NB4 (cell line): Measurements from ENCODE around the gene IFI27L2.
"Not testable (repeated sequence)": the region's sequence is repeated elsewhere in the genome, so short reads cannot be mapped to it uniquely, and the experiment has no call there.

Experiments used
- DNase-seq: peaks from one replicate; pipeline ENCODE4 v3.0.0; 2010; ENCODE audit warnings: low read depth
- H3K4me3 ChIP-seq: one replicate; pipeline ENCODE4 v1.5.1; 2011; ENCODE audit warnings: mild to moderate bottlenecking, low read depth, low read length, moderate library complexity
- MYC ChIP-seq: IDR thresholded peaks from 2 replicates; pipeline ENCODE4 v1.6.1; 2011; ENCODE audit warnings: low read depth, low read length
- POLR2A ChIP-seq: IDR thresholded peaks from 2 replicates; pipeline ENCODE4 v1.6.1; 2011; ENCODE audit warnings: mild to moderate bottlenecking; ENCODE audit not compliant: insufficient read length; ENCODE audit errors: extremely low read depth
- TF ChIP-seq, protein P1 (sequence below): IDR thresholded peaks from 2 replicates; pipeline ENCODE4 v1.6.1; 2011; ENCODE audit warnings: low read depth, low read length
- TF ChIP-seq, protein P2 (sequence below): IDR thresholded peaks from one replicate; pipeline ENCODE4 v1.5.1; 2012; ENCODE audit warnings: low read depth, low read length

IFI27L2 gene

DNA sequence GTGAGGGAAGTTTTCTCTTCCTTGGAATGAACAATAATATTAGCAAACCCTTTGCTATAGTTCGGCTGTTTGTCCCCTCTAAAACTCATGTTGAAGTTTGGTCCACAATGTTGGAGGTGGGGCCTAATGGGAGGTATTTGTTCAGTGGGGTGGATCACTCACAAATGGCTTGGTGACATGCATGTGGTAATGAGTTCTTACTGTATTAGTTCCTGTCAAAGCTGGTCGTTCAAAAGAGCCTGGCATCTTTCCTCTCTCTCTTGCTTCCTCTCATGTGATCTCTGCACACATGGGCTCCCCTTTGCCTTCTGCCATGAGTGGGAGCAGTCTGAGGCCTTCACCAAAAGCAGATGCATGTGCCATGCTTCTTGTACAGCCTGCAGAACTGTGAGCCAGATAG, 31.7 kb upstream of the IFI27L2 start:
- TF ChIP-seq, protein P1, sequence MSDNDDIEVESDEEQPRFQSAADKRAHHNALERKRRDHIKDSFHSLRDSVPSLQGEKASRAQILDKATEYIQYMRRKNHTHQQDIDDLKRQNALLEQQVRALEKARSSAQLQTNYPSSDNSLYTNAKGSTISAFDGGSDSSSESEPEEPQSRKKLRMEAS: no peak
- TF ChIP-seq, protein P2, sequence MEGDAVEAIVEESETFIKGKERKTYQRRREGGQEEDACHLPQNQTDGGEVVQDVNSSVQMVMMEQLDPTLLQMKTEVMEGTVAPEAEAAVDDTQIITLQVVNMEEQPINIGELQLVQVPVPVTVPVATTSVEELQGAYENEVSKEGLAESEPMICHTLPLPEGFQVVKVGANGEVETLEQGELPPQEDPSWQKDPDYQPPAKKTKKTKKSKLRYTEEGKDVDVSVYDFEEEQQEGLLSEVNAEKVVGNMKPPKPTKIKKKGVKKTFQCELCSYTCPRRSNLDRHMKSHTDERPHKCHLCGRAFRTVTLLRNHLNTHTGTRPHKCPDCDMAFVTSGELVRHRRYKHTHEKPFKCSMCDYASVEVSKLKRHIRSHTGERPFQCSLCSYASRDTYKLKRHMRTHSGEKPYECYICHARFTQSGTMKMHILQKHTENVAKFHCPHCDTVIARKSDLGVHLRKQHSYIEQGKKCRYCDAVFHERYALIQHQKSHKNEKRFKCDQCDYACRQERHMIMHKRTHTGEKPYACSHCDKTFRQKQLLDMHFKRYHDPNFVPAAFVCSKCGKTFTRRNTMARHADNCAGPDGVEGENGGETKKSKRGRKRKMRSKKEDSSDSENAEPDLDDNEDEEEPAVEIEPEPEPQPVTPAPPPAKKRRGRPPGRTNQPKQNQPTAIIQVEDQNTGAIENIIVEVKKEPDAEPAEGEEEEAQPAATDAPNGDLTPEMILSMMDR: no peak
- no peak for TF ChIP-seq POLR2A
- no peak for TF ChIP-seq MYC
- H3K4me3 ChIP-seq: no peak overlapping the region
- no peak for DNase-seq

DNA sequence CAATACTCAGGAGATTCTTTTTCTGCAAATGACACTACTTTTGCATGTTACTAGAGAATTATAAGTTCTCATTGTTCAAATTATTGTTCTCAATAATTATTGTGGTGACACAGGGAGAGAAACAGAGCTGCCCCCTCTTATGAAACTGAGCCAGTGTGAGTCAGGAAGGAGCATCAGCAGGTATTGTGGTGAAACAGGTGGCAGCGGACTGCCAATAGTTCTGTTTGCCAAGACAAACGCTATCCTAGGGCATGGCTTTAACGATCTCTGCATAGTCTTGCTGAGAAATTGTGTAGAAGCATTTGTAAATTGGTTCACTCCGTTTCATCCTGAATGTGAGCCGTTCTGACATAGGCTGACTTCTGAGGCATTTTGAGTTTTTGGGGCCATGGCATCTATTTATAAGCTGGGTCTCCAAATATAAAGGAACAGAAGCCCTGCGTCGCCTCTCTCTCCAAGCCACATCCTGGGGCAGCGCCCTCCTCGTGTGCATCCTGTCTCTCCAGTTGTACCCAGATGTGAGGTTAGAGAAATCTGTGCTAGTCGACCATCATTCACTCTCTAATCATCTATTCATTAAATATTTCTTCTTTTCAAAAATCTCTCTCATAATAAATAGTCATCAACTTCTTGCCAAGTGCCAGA, 29.0 kb upstream of the IFI27L2 start:
- DNase-seq: no peak
- H3K4me3 ChIP-seq: no peak overlapping the region
- TF ChIP-seq POLR2A (no peak), MYC (no peak)
- TF ChIP-seq, protein P2: no peak
- TF ChIP-seq, protein P1: no peak

DNA sequence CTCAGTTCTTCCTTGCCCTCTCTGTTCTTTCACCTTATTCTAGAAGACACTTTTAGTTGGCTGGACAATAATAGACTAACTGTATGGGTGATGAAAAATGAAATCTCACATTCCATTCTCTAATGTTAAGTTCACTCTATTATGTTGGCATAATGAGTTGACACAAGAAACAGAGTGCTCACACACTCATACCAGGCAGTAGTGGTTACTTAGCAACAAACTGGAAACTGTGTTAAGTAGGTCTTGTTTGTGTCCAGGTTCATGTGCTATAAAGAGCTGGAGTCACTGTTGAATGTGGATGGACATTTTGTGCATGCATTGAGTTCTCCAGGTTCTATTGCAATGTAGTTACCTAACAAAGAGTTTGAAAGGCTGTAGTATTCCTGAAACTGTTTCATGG, 27.8 kb upstream of the IFI27L2 start:
- no peak for DNase-seq
- TF ChIP-seq, protein P1: no peak
- TF ChIP-seq MYC (no peak), POLR2A (no peak)
- TF ChIP-seq, protein P2: no peak
- H3K4me3 ChIP-seq: no peak overlapping the region

DNA sequence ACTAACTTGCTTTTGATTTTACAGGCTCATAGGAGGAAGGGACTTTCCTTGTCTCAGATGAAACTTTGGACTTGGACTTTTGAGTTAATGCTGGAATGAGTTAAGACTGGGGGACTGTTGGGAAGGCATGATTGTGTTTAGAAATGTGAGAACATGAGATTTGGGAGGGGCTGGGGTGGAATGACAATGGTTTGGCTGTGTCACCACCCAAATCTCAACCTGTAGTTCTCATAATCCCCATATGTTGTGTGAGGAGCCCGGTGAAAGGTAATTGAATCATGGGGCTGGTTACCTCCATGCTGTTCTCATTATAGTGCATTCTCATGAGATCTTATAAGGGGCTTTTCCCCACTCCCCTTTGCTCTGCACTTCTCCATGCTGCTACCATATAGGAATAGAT, 26.7 kb upstream of the IFI27L2 start:
- H3K4me3 ChIP-seq, DNase-seq: not testable (repeated sequence)

DNA sequence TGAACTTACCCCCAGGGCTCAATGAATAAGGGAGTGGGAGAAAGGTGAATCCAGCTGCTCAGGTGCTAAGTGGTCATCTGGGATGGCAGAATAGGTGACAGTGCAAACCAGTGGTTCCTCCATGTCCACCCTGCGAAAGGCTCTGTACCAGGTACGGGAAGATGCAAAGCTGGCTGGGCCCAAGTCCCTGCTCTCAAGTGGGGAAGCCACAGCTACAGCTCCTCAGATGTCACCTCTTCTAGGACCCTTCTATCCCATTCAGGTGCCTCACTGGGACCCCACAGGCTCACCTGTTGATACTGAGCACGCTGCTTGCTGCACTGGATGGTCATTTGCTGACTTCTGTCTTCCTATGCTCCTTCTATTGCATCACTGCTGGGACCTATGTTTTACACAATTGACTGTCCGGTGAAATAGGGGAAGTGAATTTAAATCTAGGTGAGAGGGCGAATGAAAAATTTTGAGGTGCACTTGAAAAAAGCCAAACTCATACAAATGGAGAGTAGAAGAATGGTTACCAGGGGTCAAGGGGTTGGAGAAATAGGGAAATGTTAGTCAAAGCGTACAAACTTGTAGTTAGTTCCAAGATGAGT, 24.4 kb upstream of the IFI27L2 start:
- TF ChIP-seq, protein P2: no peak
- TF ChIP-seq, protein P1: no peak
- no peak for TF ChIP-seq MYC
- TF ChIP-seq POLR2A: no peak
- H3K4me3 ChIP-seq: no peak overlapping the region
- DNase-seq: peak; percentile 32

DNA sequence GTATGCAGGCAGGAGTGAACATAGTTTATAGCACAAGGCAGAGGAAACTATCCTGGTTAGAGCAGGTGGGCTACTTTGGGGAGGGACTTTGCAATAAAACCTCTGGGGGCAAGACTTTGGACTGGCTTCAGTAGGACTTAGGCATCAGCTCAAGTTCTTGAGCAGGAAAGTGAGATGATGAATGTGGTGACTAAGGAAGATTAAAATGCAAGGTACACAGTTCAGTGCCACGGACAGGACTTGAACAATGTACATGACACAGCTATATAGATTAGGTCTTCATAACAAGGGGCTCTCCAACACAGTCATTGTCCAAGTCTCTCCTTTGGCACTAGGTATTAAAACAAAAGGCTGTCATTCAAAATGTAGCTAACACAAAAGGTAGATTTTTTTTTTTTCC, 23.3 kb upstream of the IFI27L2 start:
- TF ChIP-seq POLR2A: no peak
- TF ChIP-seq, protein P1: no peak
- no peak for TF ChIP-seq MYC
- TF ChIP-seq, protein P2: no peak
- DNase-seq: no peak
- H3K4me3 ChIP-seq: no peak overlapping the region
